Stimulated activated CD8-positive, alpha-beta memory T cell treated with anti-CD3 and anti-CD28 coated beads, Interleukin-4, amount 100 ng/mL, for 1 hour (primary cell): ENCODE measurements around the gene SPATC1L.
"Not testable (repeated sequence)": the region's sequence is repeated elsewhere in the genome, so short reads cannot be mapped to it uniquely, and the experiment has no call there.

Experiments used
- DNase-seq, 2 donors: peaks; one replicate each; pipeline ENCODE4 v3.0.0-alpha.2; 2020; ENCODE audit warnings: low read depth in 2 of 2, low spot score in 1 of 2

The SPATC1L gene

GRCh38 chr21:46184625-46185555 lies 631 bp upstream of the SPATC1L start:
- DNase-seq = peak; percentile 28 to 53

- DNase-seq = not testable (repeated sequence)
These were observed 836 bp downstream of the SPATC1L start for GRCh38 chr21:46183337-46183909.

- DNase-seq = no peak
These were observed 1.5 kb downstream of the SPATC1L start for GRCh38 chr21:46182548-46183336.

- no peak for DNase-seq
These were observed 2.2 kb downstream of the SPATC1L start for GRCh38 chr21:46181953-46182547.

GRCh38 chr21:46181436-46181835 lies 2.8 kb downstream of the SPATC1L start:
- DNase-seq = no peak

GRCh38 chr21:46180778-46181391 lies 3.4 kb downstream of the SPATC1L start:
- DNase-seq = no peak

- DNase-seq = no peak
These were observed 4.1 kb downstream of the SPATC1L start for GRCh38 chr21:46180079-46180722.

- DNase-seq = no peak
These were observed 4.6 kb downstream of the SPATC1L start for GRCh38 chr21:46179708-46180078.

- DNase-seq = no peak
These were observed 5.3 kb downstream of the SPATC1L start for GRCh38 chr21:46178961-46179360.

- not testable (repeated sequence) for DNase-seq
These were observed 7.7 kb downstream of the SPATC1L start for GRCh38 chr21:46176443-46177129.

GRCh38 chr21:46173573-46173972 lies 10.7 kb downstream of the SPATC1L start:
- no peak for DNase-seq

GRCh38 chr21:46172863-46173528 lies 11.3 kb downstream of the SPATC1L start:
- no peak for DNase-seq

GRCh38 chr21:46171996-46172862 lies 12.0 kb downstream of the SPATC1L start:
- DNase-seq = no peak

GRCh38 chr21:46171585-46171984 lies 12.7 kb downstream of the SPATC1L start:
- DNase-seq = no peak

- DNase-seq = not testable (repeated sequence)
These were observed 13.6 kb downstream of the SPATC1L start for GRCh38 chr21:46170436-46171193.

GRCh38 chr21:46168659-46169386 lies 15.4 kb downstream of the SPATC1L start:
- DNase-seq = no peak

- DNase-seq = no peak
These were observed 16.0 kb downstream of the SPATC1L start for GRCh38 chr21:46168238-46168637.
